GM04503 (cell line): ENCODE data around the gene LSS.

Source experiments
- DNase-seq: peaks from one replicate; pipeline ENCODE4 v3.0.0-alpha.2; 2012; ENCODE audit warnings: low read depth

LSS gene

GRCh38 chr21:46168659-46169386 is 59.8 kb downstream of the LSS start:
- no peak for DNase-seq

GRCh38 chr21:46168238-46168637 is 60.3 kb downstream of the LSS start:
- no peak for DNase-seq

- DNase-seq: no peak
These were observed 63.5 kb downstream of the LSS start for GRCh38 chr21:46165098-46165497.

GRCh38 chr21:46163380-46163779 is 65.2 kb downstream of the LSS start:
- DNase-seq: no peak

GRCh38 chr21:46161633-46162592 is 66.7 kb downstream of the LSS start:
- no peak for DNase-seq

GRCh38 chr21:46160907-46161632 is 67.5 kb downstream of the LSS start:
- DNase-seq: no peak

GRCh38 chr21:46160657-46160906 is 68.0 kb downstream of the LSS start:
- DNase-seq: no peak

GRCh38 chr21:46159841-46160656 is 68.5 kb downstream of the LSS start:
- DNase-seq: no peak

GRCh38 chr21:46159390-46159789 is 69.2 kb downstream of the LSS start:
- no peak for DNase-seq

GRCh38 chr21:46158666-46159300 is 69.8 kb downstream of the LSS start:
- no peak for DNase-seq

- DNase-seq: no peak
These were observed 70.6 kb downstream of the LSS start for GRCh38 chr21:46157987-46158451.

GRCh38 chr21:46157396-46157986 is 71.1 kb downstream of the LSS start:
- DNase-seq: no peak

- DNase-seq: no peak
These were observed 71.9 kb downstream of the LSS start for GRCh38 chr21:46156678-46157077.

- no peak for DNase-seq
These were observed 72.3 kb downstream of the LSS start for GRCh38 chr21:46156378-46156645.

GRCh38 chr21:46155514-46156377 is 72.8 kb downstream of the LSS start, which contains the start of gene FTCD:
Gene FTCD (minus strand): TSS chr21:46155579. CDS start chr21:46155523, 56 bp downstream.
- no peak for DNase-seq

GRCh38 chr21:46154955-46155513 is 73.5 kb downstream of the LSS start:
- DNase-seq: no peak

GRCh38 chr21:46154155-46154954 is 74.2 kb downstream of the LSS start:
- no peak for DNase-seq

- no peak for DNase-seq
These were observed 75.1 kb downstream of the LSS start for GRCh38 chr21:46153247-46154154.
